GM10248 (cell line): ENCODE measurements around the gene MEMO1.
"Not testable (repeated sequence)": the region's sequence is repeated elsewhere in the genome, so short reads cannot be mapped to it uniquely, and the experiment has no call there.

Experiments
- CTCF ChIA-PET: fragments of 300-600 bp; sonication (Branson Sonifier 250); formaldehyde crosslinking; extraction: SDS; loops from one replicate; lab custom pipeline; 2021; ENCODE audit warnings: antibody characterized with exemption; lab: Yijun Ruan, JAX
- POLR2A ChIA-PET: fragments of 350-650 bp; sonication (Branson Sonifier 250); formaldehyde crosslinking; extraction: SDS; loops from one replicate; lab custom pipeline; 2020; ENCODE audit warnings: antibody characterized with exemption; lab: Yijun Ruan, JAX
- DNase-seq: peaks from one replicate; pipeline ENCODE4 v3.0.0; 2012; ENCODE audit errors: extremely low spot score
- TF ChIP-seq, protein P1 (sequence below): IDR thresholded peaks from 2 replicates; pipeline ENCODE4 v1.5.1; 2012; ENCODE audit warnings: mild to moderate bottlenecking, low read depth; ENCODE audit errors: extremely low read depth, missing control alignments, control extremely low read depth

The MEMO1 gene

GRCh38 chr2:31965094-31965493, 45.7 kb downstream of the MEMO1 start:
- CTCF ChIA-PET, result no interaction called here
- TF ChIP-seq, protein P1, sequence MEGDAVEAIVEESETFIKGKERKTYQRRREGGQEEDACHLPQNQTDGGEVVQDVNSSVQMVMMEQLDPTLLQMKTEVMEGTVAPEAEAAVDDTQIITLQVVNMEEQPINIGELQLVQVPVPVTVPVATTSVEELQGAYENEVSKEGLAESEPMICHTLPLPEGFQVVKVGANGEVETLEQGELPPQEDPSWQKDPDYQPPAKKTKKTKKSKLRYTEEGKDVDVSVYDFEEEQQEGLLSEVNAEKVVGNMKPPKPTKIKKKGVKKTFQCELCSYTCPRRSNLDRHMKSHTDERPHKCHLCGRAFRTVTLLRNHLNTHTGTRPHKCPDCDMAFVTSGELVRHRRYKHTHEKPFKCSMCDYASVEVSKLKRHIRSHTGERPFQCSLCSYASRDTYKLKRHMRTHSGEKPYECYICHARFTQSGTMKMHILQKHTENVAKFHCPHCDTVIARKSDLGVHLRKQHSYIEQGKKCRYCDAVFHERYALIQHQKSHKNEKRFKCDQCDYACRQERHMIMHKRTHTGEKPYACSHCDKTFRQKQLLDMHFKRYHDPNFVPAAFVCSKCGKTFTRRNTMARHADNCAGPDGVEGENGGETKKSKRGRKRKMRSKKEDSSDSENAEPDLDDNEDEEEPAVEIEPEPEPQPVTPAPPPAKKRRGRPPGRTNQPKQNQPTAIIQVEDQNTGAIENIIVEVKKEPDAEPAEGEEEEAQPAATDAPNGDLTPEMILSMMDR, result no peak

GRCh38 chr2:31962757-31963361, 47.9 kb downstream of the MEMO1 start:
- DNase-seq, result no peak
- TF ChIP-seq, protein P1, result no peak
- ChIA-PET CTCF (interaction anchor here (0.8 kb wide), 1 partner anchor 13 kb away, joined by 3 read pairs; no protein-coding TSS in a partner anchor), POLR2A (interaction anchor here (0.6 kb wide), 1 partner anchor 219 kb away, joined by 5 read pairs; no protein-coding TSS in a partner anchor)

More at GRCh38 chr2:31965094-31965493, 45.7 kb downstream of the MEMO1 start:
- no peak for DNase-seq
- POLR2A ChIA-PET, result no interaction called here

- TF ChIP-seq, protein P1, result no peak
- DNase-seq, result no peak
- ChIA-PET CTCF (no interaction called here), POLR2A (no interaction called here)
Measured at GRCh38 chr2:31958140-31958717, 52.6 kb downstream of the MEMO1 start.

DNA sequence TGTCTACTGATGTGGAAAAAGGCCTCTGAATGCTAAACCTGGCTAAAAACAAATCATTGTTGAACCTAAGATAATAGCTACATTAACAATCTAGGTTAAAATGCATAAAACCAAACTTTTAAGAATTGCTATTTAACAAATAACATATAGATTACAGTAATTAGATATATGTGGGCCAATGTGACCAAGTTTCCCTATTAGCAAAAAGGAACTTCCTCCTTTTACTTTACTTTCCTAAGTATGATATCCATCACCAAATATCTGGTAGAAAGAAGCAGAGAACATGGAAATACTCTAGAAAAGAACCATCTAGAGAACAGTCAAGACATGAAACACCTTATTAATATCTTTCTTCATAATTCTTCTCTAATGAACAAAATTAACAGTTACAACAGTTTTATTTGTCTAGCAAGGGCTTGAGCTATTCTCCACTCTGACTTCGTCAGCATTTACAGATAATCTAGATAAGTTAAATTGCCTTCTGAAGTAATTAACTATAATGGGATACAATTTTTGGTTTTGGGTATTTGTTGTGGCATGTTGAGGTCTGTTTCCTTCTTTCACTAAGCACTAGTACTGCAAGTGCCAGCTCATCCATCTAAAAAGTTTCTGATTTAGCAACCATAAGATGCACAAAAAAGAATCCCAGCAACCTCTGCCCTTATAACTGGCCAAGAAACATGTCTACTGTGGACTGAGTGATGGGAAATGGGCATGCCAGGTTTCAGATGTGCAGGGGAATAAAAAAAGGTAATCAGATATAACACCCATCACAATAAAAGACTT, 53.3 kb downstream of the MEMO1 start:
- TF ChIP-seq, protein P1, result no peak
- no peak for DNase-seq
- POLR2A ChIA-PET, result no interaction called here
- CTCF ChIA-PET, result interaction anchor here (1.1 kb wide), 1 partner anchor 51 kb away, joined by 3 read pairs; no protein-coding TSS in a partner anchor

DNA sequence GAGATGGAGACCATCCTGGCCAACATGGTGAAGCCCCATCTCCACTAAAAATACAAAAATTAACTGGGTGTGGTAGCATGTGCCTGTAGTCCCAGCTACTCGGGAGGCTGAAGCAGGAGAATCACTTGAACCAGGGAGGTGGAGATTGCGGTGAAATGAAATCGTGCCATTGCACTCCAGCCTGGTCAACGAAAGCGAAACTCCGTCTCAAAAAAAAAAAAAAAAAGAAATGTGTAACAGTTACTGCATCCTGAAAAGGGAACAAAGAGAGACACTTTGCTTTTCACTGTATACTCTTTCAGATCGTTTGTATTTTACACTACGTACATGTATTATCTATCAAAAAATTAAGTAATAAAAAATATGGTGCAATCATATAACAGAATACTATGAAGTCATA, 53.9 kb downstream of the MEMO1 start:
- CTCF ChIA-PET, result interaction anchor here (1.1 kb wide), 1 partner anchor 51 kb away, joined by 3 read pairs; no protein-coding TSS in a partner anchor
- POLR2A ChIA-PET, result not testable (repeated sequence)

GRCh38 chr2:31956312-31956711, 54.5 kb downstream of the MEMO1 start:
- CTCF ChIA-PET, result no interaction called here

More for the DNA sequence above, 53.9 kb downstream of the MEMO1 start:
- not testable (repeated sequence) for DNase-seq

DNA sequence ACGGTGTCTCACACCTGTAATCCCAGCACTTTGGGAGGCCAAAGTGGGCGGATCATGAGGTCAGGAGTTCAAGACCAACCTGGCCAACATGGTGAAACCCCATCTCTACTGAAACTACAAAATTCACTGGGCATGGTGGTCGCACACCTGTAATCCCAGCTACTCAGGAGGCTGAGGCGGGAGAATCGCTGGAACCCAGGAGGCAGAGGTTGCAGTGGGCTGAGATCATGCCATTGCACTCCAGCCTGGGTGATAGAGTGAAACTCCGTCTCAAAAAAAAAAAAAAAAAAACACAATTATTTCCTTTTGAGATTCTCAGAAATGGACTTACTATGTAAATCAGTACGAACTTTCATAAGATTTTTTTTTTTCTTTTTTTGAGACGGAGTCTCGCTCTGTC, 57.7 kb downstream of the MEMO1 start:
- POLR2A ChIA-PET, result interaction anchor here (0.7 kb wide), 1 partner anchor 126 kb away, joined by 4 read pairs; no protein-coding TSS in a partner anchor
- DNase-seq, CTCF ChIA-PET: not testable (repeated sequence)

More at GRCh38 chr2:31956312-31956711, 54.5 kb downstream of the MEMO1 start:
- POLR2A ChIA-PET, result no interaction called here
- TF ChIP-seq, protein P1, result no peak
- DNase-seq, result no peak
